SK-N-SH (cell line): ENCODE results near the gene MYPOP. TPM values are rescaled to one million over a fixed set of nuclear protein-coding genes. Genes with fewer than 3 reads are reported as not detected.

Experiments
- CTCF ChIA-PET: fragments of 300-600, 350-600 bp; formaldehyde crosslinking; extraction: SDS; loops from one replicate; lab custom pipeline; 2021; lab: Yijun Ruan, JAX
- POLR2A ChIA-PET: fragments of 350-600 bp; sonication (Branson Sonifier 250); formaldehyde crosslinking; extraction: SDS; loops from one replicate; lab custom pipeline; 2020; ENCODE audit warnings: antibody characterized with exemption, inconsistent platforms; lab: Yijun Ruan, JAX
- DNase-seq: peaks from one replicate; pipeline ENCODE4 v3.0.0; 2012
- H2AFZ ChIP-seq: fragments of 200-600 bp; sonication (generic); 2 replicates; pipeline ENCODE4 v1.8.1; 2016; ENCODE audit warnings: antibody characterized with exemption, mild to moderate bottlenecking, low read depth
- H3F3A ChIP-seq: fragments of 200-600 bp; sonication (generic); replicated peaks from 2 replicates; pipeline ENCODE3; 2016; ENCODE audit warnings: antibody characterized with exemption, mild to moderate bottlenecking; ENCODE audit not compliant: insufficient read depth
- H3K27ac ChIP-seq, 2 experiments: fragments of 200-500 bp in 1 of 2; fragments of 200-600 bp in 1 of 2; sonication (Bioruptor generic) in 1 of 2; sonication (generic), shearing (Covaris generic) in 1 of 2; 2 replicates each; pipeline versions ENCODE4 v1.5.1 to v1.6.1; 2014 to 2016; ENCODE audit warnings: low read depth in 2 of 2, inconsistent platforms in 1 of 2, low read length in 1 of 2, mild to moderate bottlenecking in 1 of 2, mixed read lengths in 1 of 2
- H3K27me3 ChIP-seq: fragments of 200-600 bp; sonication (generic), shearing (Covaris generic); 2 replicates; pipeline ENCODE4 v1.6.1; 2016; ENCODE audit warnings: mixed run types; ENCODE audit not compliant: insufficient read depth
- H3K36me3 ChIP-seq, 2 experiments: fragments of 200-500 bp in 1 of 2; fragments of 200-600 bp in 1 of 2; sonication (Bioruptor generic) in 1 of 2; sonication (generic) in 1 of 2; replicated peaks in 1 of 2; 2 replicates each; pipeline versions ENCODE3 to v1.5.1; 2014 to 2016; ENCODE audit warnings: low read length in 1 of 2, mild to moderate bottlenecking in 1 of 2; ENCODE audit not compliant: insufficient read depth in 2 of 2, control insufficient read depth in 1 of 2
- H3K4me1 ChIP-seq, 2 experiments: fragments of 200-500 bp in 1 of 2; fragments of 200-600 bp in 1 of 2; sonication (Bioruptor generic) in 1 of 2; sonication (generic), shearing (Covaris generic) in 1 of 2; 2 replicates each; pipeline versions ENCODE4 v1.5.1 to v1.6.1; 2014 to 2016; ENCODE audit warnings: low read depth in 1 of 2, low read length in 1 of 2, mixed run types in 1 of 2; ENCODE audit not compliant: insufficient read depth in 2 of 2, control insufficient read depth in 1 of 2
- H3K4me2 ChIP-seq: fragments of 200-600 bp; sonication (generic), shearing (Covaris generic); 2 replicates; pipeline ENCODE4 v1.6.1; 2017; ENCODE audit warnings: mixed run types
- H3K4me3 ChIP-seq, 2 experiments: fragments of 200-500 bp in 1 of 2; fragments of 200-600 bp in 1 of 2; sonication (Bioruptor generic) in 1 of 2; sonication (generic), shearing (Covaris generic) in 1 of 2; 2 replicates each; pipeline versions ENCODE4 v1.5.1 to v1.8.1; 2014 to 2016; ENCODE audit warnings: low read depth in 2 of 2, inconsistent platforms in 1 of 2, low read length in 1 of 2, mild to moderate bottlenecking in 1 of 2, mixed read lengths in 1 of 2, moderate library complexity in 1 of 2
- H3K79me2 ChIP-seq: fragments of 200-600 bp; sonication (generic); 2 replicates; pipeline ENCODE4 v1.8.1; 2017; ENCODE audit warnings: mild to moderate bottlenecking; ENCODE audit not compliant: insufficient read depth
- H3K9ac ChIP-seq: fragments of 200-600 bp; sonication (generic); 2 replicates; pipeline ENCODE4 v1.6.1; 2017; ENCODE audit warnings: mixed run types
- H3K9me2 ChIP-seq: fragments of 200-600 bp; sonication (generic); 2 replicates; pipeline ENCODE4 v1.6.1; 2017; ENCODE audit warnings: mixed run types
- H3K9me3 ChIP-seq: fragments of 200-600 bp; sonication (generic); 2 replicates; pipeline ENCODE4 v1.6.1; 2017; ENCODE audit warnings: mixed run types, mild to moderate bottlenecking, moderate library complexity
- H4K20me1 ChIP-seq: fragments of 200-600 bp; sonication (generic); 2 replicates; pipeline ENCODE4 v1.6.1; 2017; ENCODE audit warnings: mild to moderate bottlenecking, mixed run types; ENCODE audit not compliant: insufficient read depth
- EZH2phosphoT487 ChIP-seq: fragments of 200-600 bp; sonication (generic); IDR thresholded peaks from 2 replicates; pipeline ENCODE4 v1.6.1; 2017; ENCODE audit warnings: low read depth, mixed run types, mild to moderate bottlenecking, antibody characterized with exemption, moderate library complexity, borderline replicate concordance
- FOSL2 ChIP-seq: IDR thresholded peaks from 2 replicates; pipeline ENCODE4 v1.4.0; 2012; ENCODE audit warnings: low read depth, mild to moderate bottlenecking, moderate library complexity, borderline replicate concordance
- FOXJ3 ChIP-seq: sonication (generic); formaldehyde crosslinking; IDR thresholded peaks from 2 replicates; pipeline ENCODE4 v1.5.1; 2020; ENCODE audit warnings: mild to moderate bottlenecking, missing genetic modification reagents
- FOXM1 ChIP-seq: IDR thresholded peaks from 2 replicates; pipeline ENCODE4 v1.4.0; 2012; ENCODE audit warnings: low read depth, mild to moderate bottlenecking
- GABPA ChIP-seq: IDR thresholded peaks from 2 replicates; pipeline ENCODE4 v1.4.0; 2012; ENCODE audit warnings: low read depth, mild to moderate bottlenecking
- JUND ChIP-seq: IDR thresholded peaks from 2 replicates; pipeline ENCODE4 v1.4.0; 2012
- MEF2A ChIP-seq: IDR thresholded peaks from 2 replicates; pipeline ENCODE4 v1.4.0; 2012; ENCODE audit warnings: low read depth, borderline replicate concordance
- MXI1 ChIP-seq: IDR thresholded peaks from 2 replicates; pipeline ENCODE4 v1.6.1; 2012; ENCODE audit warnings: mild to moderate bottlenecking, low read depth, low read length, improper control_type of control experiment
- RAD21 ChIP-seq: IDR thresholded peaks from 2 replicates; pipeline ENCODE4 v1.6.1; 2012; ENCODE audit warnings: mild to moderate bottlenecking, low read length
- RCOR1 ChIP-seq: fragments of 150-350 bp; IDR thresholded peaks from 2 replicates; pipeline ENCODE4 v1.6.1; 2017; ENCODE audit warnings: antibody characterized with exemption, low read length
- SMC3 ChIP-seq: IDR thresholded peaks from 2 replicates; pipeline ENCODE4 v1.6.1; 2012; ENCODE audit warnings: low read depth, low read length, improper control_type of control experiment
- TAF1 ChIP-seq: IDR thresholded peaks from 2 replicates; pipeline ENCODE4 v1.6.1; 2012; ENCODE audit warnings: low read depth, mild to moderate bottlenecking, low read length, moderate library complexity, borderline replicate concordance
- TCF12 ChIP-seq: IDR thresholded peaks from 2 replicates; pipeline ENCODE4 v1.4.0; 2012
- WGBS: methylation state at CpG from one replicate; pipeline ENCODE4 v1.1.6; 2017; ENCODE audit warnings: low lambda C conversion rate; 5-methylcytosine and 5-hydroxymethylcytosine counted together
- polyA plus RNA-seq, 3 experiments: library from polyadenylated mRNA; depleted of rRNA; stranded (reverse); fragments of >200 nt; gene quantifications; 2 replicates each; pipeline ENCODE4 v1.2.3, GENCODE V29; 2012
- TF ChIP-seq, protein P1 (sequence below): fragments of 200-600 bp; sonication (generic); IDR thresholded peaks from 2 replicates; pipeline ENCODE4 v1.6.1; 2017; ENCODE audit warnings: antibody characterized with exemption, mild to moderate bottlenecking, moderate library complexity
- TF ChIP-seq, protein P2 (sequence below): IDR thresholded peaks from 2 replicates; pipeline ENCODE4; 2012
- TF ChIP-seq, protein P3 (sequence below): IDR thresholded peaks from 2 replicates; pipeline ENCODE4 v1.4.0; 2012; ENCODE audit warnings: low read depth
- TF ChIP-seq, protein P4 (sequence below): fragments of 150-350 bp; IDR thresholded peaks from 2 replicates; pipeline ENCODE4 v1.6.1; 2017; ENCODE audit warnings: antibody characterized with exemption, low read length, low read depth, borderline replicate concordance
- TF ChIP-seq, protein P5 (sequence below): IDR thresholded peaks from 2 replicates; pipeline ENCODE4 v1.4.0; 2012; ENCODE audit warnings: low read depth, borderline replicate concordance
- TF ChIP-seq, protein P6 (sequence below): IDR thresholded peaks from 2 replicates; pipeline ENCODE4 v1.6.1; 2012; ENCODE audit warnings: mild to moderate bottlenecking, low read depth, low read length, moderate library complexity
- TF ChIP-seq, protein P7 (sequence below): fragments of 150-350 bp; IDR thresholded peaks from 2 replicates; pipeline ENCODE4 v1.6.1; 2016; ENCODE audit warnings: mild to moderate bottlenecking, low read depth, low read length

MYPOP gene
- polyA plus RNA-seq, 1 of the 3 experiments (the other 2 are of a cell fraction): 5.1 TPM

DNA sequence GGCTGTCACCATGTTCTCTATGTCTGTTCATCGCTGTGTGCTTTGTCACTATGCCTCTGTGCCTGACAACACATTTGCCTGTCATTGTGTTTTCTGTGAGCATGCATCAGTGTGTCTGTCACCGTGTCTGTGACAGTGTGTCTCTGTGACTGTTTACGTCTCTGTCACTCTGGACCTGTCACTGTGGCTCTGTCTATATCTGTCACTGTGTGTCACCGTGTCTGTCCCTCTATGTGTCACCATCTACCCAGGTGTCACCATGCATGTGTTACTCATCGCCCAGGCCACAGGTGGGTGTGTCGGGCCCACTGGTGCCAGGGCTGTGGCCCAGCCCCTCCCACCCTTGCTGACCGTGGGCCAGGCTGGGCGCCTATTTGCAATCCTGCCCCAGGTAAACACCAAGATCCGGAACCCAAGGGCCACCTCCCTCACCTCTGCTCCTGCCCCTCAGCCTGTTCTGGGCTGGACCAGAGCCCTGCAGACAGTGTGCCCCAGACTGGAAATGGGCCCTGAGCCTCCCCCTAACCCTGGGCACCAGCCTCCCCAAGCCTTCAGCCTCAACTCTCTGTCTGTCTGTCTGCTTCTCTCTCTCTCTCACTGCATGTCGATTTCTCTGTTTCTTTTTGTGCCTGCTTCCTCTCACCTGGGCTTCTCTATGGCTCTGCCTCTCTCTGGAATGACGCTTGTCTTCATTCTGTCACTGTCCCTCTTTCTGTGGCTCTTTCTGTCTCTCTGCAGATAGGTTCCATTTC is 24.2 kb downstream of the MYPOP start:
- H3K79me2 ChIP-seq: peaks cover 6% of the 10 kb centered on the region; the same call in 1 of the 2 replicates
- no peaks in the 10 kb centered on the region for H3K9me3 ChIP-seq
- CTCF ChIA-PET: interaction anchor here (8.7 to 9.9 kb wide), 2 partner anchors 10 to 62 kb away, joined by 121 to 130 read pairs; partner anchors contain the start of genes FOXA3, RSPH6A and SYMPK
- TF ChIP-seq GABPA (no peak), SMC3 (no peak), FOXJ3 (CRISPR knock-in tag) (no peak), RAD21 (no peak), FOXM1 (no peak), MEF2A (no peak), FOSL2 (no peak), RCOR1 (no peak), TAF1 (no peak), EZH2phosphoT487 (no peak), MXI1 (no peak), TCF12 (no peak), JUND (no peak)
- TF ChIP-seq, protein P1, sequence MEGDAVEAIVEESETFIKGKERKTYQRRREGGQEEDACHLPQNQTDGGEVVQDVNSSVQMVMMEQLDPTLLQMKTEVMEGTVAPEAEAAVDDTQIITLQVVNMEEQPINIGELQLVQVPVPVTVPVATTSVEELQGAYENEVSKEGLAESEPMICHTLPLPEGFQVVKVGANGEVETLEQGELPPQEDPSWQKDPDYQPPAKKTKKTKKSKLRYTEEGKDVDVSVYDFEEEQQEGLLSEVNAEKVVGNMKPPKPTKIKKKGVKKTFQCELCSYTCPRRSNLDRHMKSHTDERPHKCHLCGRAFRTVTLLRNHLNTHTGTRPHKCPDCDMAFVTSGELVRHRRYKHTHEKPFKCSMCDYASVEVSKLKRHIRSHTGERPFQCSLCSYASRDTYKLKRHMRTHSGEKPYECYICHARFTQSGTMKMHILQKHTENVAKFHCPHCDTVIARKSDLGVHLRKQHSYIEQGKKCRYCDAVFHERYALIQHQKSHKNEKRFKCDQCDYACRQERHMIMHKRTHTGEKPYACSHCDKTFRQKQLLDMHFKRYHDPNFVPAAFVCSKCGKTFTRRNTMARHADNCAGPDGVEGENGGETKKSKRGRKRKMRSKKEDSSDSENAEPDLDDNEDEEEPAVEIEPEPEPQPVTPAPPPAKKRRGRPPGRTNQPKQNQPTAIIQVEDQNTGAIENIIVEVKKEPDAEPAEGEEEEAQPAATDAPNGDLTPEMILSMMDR: no peak
- TF ChIP-seq, protein P2, sequence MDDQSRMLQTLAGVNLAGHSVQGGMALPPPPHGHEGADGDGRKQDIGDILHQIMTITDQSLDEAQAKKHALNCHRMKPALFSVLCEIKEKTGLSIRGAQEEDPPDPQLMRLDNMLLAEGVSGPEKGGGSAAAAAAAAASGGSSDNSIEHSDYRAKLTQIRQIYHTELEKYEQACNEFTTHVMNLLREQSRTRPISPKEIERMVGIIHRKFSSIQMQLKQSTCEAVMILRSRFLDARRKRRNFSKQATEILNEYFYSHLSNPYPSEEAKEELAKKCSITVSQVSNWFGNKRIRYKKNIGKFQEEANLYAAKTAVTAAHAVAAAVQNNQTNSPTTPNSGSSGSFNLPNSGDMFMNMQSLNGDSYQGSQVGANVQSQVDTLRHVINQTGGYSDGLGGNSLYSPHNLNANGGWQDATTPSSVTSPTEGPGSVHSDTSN: no peak
- TF ChIP-seq, protein P3, sequence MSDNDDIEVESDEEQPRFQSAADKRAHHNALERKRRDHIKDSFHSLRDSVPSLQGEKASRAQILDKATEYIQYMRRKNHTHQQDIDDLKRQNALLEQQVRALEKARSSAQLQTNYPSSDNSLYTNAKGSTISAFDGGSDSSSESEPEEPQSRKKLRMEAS: no peak
- TF ChIP-seq, protein P4, sequence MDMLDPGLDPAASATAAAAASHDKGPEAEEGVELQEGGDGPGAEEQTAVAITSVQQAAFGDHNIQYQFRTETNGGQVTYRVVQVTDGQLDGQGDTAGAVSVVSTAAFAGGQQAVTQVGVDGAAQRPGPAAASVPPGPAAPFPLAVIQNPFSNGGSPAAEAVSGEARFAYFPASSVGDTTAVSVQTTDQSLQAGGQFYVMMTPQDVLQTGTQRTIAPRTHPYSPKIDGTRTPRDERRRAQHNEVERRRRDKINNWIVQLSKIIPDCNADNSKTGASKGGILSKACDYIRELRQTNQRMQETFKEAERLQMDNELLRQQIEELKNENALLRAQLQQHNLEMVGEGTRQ: no peak
- TF ChIP-seq, protein P5, sequence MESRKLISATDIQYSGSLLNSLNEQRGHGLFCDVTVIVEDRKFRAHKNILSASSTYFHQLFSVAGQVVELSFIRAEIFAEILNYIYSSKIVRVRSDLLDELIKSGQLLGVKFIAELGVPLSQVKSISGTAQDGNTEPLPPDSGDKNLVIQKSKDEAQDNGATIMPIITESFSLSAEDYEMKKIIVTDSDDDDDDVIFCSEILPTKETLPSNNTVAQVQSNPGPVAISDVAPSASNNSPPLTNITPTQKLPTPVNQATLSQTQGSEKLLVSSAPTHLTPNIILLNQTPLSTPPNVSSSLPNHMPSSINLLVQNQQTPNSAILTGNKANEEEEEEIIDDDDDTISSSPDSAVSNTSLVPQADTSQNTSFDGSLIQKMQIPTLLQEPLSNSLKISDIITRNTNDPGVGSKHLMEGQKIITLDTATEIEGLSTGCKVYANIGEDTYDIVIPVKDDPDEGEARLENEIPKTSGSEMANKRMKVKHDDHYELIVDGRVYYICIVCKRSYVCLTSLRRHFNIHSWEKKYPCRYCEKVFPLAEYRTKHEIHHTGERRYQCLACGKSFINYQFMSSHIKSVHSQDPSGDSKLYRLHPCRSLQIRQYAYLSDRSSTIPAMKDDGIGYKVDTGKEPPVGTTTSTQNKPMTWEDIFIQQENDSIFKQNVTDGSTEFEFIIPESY: no peak
- TF ChIP-seq, protein P6, sequence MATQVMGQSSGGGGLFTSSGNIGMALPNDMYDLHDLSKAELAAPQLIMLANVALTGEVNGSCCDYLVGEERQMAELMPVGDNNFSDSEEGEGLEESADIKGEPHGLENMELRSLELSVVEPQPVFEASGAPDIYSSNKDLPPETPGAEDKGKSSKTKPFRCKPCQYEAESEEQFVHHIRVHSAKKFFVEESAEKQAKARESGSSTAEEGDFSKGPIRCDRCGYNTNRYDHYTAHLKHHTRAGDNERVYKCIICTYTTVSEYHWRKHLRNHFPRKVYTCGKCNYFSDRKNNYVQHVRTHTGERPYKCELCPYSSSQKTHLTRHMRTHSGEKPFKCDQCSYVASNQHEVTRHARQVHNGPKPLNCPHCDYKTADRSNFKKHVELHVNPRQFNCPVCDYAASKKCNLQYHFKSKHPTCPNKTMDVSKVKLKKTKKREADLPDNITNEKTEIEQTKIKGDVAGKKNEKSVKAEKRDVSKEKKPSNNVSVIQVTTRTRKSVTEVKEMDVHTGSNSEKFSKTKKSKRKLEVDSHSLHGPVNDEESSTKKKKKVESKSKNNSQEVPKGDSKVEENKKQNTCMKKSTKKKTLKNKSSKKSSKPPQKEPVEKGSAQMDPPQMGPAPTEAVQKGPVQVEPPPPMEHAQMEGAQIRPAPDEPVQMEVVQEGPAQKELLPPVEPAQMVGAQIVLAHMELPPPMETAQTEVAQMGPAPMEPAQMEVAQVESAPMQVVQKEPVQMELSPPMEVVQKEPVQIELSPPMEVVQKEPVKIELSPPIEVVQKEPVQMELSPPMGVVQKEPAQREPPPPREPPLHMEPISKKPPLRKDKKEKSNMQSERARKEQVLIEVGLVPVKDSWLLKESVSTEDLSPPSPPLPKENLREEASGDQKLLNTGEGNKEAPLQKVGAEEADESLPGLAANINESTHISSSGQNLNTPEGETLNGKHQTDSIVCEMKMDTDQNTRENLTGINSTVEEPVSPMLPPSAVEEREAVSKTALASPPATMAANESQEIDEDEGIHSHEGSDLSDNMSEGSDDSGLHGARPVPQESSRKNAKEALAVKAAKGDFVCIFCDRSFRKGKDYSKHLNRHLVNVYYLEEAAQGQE: no peak
- TF ChIP-seq, protein P7, sequence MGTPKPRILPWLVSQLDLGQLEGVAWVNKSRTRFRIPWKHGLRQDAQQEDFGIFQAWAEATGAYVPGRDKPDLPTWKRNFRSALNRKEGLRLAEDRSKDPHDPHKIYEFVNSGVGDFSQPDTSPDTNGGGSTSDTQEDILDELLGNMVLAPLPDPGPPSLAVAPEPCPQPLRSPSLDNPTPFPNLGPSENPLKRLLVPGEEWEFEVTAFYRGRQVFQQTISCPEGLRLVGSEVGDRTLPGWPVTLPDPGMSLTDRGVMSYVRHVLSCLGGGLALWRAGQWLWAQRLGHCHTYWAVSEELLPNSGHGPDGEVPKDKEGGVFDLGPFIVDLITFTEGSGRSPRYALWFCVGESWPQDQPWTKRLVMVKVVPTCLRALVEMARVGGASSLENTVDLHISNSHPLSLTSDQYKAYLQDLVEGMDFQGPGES: no peak
- no peaks in the 10 kb centered on the region for H3K9me2 ChIP-seq
- no peak overlapping the region for H2AFZ ChIP-seq
- H3F3A ChIP-seq: peaks cover 3% of the 10 kb centered on the region
- 73% methylated on average over 10 of the region's 11 CpGs for WGBS
- no peak for DNase-seq
- no peak overlapping the region for H3K9ac ChIP-seq
- peaks cover 15% of the 10 kb centered on the region for H4K20me1 ChIP-seq
- no peaks in the 10 kb centered on the region for H3K27me3 ChIP-seq
- H3K27ac ChIP-seq: no peak overlapping the region
- H3K36me3 ChIP-seq: peaks cover 0 to 14% of the 10 kb centered on the region in 2 experiments
- peaks cover 3 to 16% of the 10 kb centered on the region in 2 experiments; a peak in 1 of 4 replicates for H3K4me1 ChIP-seq
- POLR2A ChIA-PET: no interaction called here
- no peak overlapping the region for H3K4me2 ChIP-seq
- no peak overlapping the region for H3K4me3 ChIP-seq
